GM12864 (cell line): Measurements from ENCODE around the gene MCTP1.
A peak's percentile ranks its signal among the peaks of the same experiment; 100 is the strongest.

Experiments
- DNase-seq: peaks from one replicate; pipeline ENCODE4 v3.0.0-alpha.2; 2011; ENCODE audit warnings: low read depth
- H3K4me3 ChIP-seq: 2 replicates; pipeline ENCODE4 v1.5.1; 2011; ENCODE audit warnings: mild to moderate bottlenecking, low read depth, low read length, control low read depth
- CTCF ChIP-seq: IDR thresholded peaks from 2 replicates; pipeline ENCODE4 v1.5.1; 2011; ENCODE audit warnings: low read depth, mild to moderate bottlenecking, moderate library complexity, low read length, control low read depth, inconsistent platforms; ENCODE audit errors: missing control alignments

The MCTP1 gene

GRCh38 chr5:95081500-95081960 lies 203.4 kb downstream of the MCTP1 start:
- TF ChIP-seq CTCF = no peak
- peak; percentile 73 for DNase-seq
- H3K4me3 ChIP-seq = peak overlapping the region; percentile 56

- no peak for TF ChIP-seq CTCF
- DNase-seq = no peak
Measured at GRCh38 chr5:95080441-95080840, 204.5 kb downstream of the MCTP1 start.

GRCh38 chr5:95080030-95080429 lies 204.9 kb downstream of the MCTP1 start:
- H3K4me3 ChIP-seq = peak overlapping the region; percentile 58
- no peak for DNase-seq
- TF ChIP-seq CTCF = no peak

More at GRCh38 chr5:95080441-95080840, 204.5 kb downstream of the MCTP1 start:
- H3K4me3 ChIP-seq = peak overlapping the region; percentile 58

GRCh38 chr5:95078868-95079267 lies 206.0 kb downstream of the MCTP1 start:
- DNase-seq = no peak
- peak overlapping the region; percentile 23; the same call in 1 of the 2 replicates for H3K4me3 ChIP-seq
- no peak for TF ChIP-seq CTCF

GRCh38 chr5:95076395-95077185 lies 208.3 kb downstream of the MCTP1 start:
- TF ChIP-seq CTCF = no peak
- no peak for DNase-seq
- no peak overlapping the region; the same call in 1 of the 2 replicates for H3K4me3 ChIP-seq

GRCh38 chr5:95075111-95075510 lies 209.8 kb downstream of the MCTP1 start:
- no peak for DNase-seq
- TF ChIP-seq CTCF = no peak
- H3K4me3 ChIP-seq = no peak overlapping the region

- DNase-seq = no peak
- no peak for TF ChIP-seq CTCF
- H3K4me3 ChIP-seq = no peak overlapping the region
Measured at GRCh38 chr5:95072281-95072680, 212.6 kb downstream of the MCTP1 start.
